HCT116 (cell line): ENCODE measurements around the gene FMN2. TPM values are rescaled to one million over a fixed set of nuclear protein-coding genes. Genes with fewer than 3 reads are reported as not detected.

Experiments
- ATAC-seq: fragments of 200-7000 bp; cut with Tn5 transposase; 2 replicates; pipeline ENCODE4 v1.9.1; 2020; ENCODE audit warnings: mild to moderate bottlenecking, moderate library complexity
- BruUV-seq: library from RNA; stranded (reverse); fragments of 400-500 nt; replicated peaks from 2 replicates; lab custom pipeline; 2021; lab: Mats Ljungman, UMichigan
- CTCF ChIA-PET: fragments of 300-600 bp; sonication (Branson Sonifier 250); formaldehyde crosslinking; loops from one replicate; lab custom pipeline; 2021; ENCODE audit warnings: antibody characterized with exemption; lab: Charles Lee
- POLR2A ChIA-PET: fragments of 300-600, 350-600 bp; sonication (Branson Sonifier 250); formaldehyde crosslinking; loops from one replicate; lab custom pipeline; 2021; ENCODE audit warnings: antibody characterized with exemption; lab: Charles Lee
- RAD21 ChIA-PET, 2 experiments: fragments of 300-600 bp; sonication (Branson Sonifier 250); formaldehyde crosslinking; loops; one replicate each; lab custom pipeline; 2023; ENCODE audit warnings: low total read pairs in 2 of 2; ENCODE audit not compliant: uncharacterized antibody in 2 of 2, unreplicated experiment in 2 of 2, low non-redundant PET in 1 of 2; lab: Charles Lee
- DNase-seq: peaks from one replicate; pipeline ENCODE4 v3.0.0-alpha.2; 2010; ENCODE audit warnings: low read depth, low spot score
- H2AFZ ChIP-seq: fragments of 200-600 bp; shearing (Covaris generic), sonication (generic); 2 replicates; pipeline ENCODE4 v1.6.1; 2017; ENCODE audit warnings: low read depth, mixed run types, mixed read lengths, antibody characterized with exemption, low read length; ENCODE audit not compliant: poor library complexity, severe bottlenecking
- H3K27ac ChIP-seq: 2 replicates; pipeline ENCODE4 v1.5.1; 2012; ENCODE audit warnings: low read depth, low read length
- H3K27me3 ChIP-seq: fragments of 200-600 bp; sonication (generic); 2 replicates; pipeline ENCODE4 v1.6.1; 2016; ENCODE audit warnings: mixed run types, low read length, mixed read lengths; ENCODE audit not compliant: insufficient read depth
- H3K36me3 ChIP-seq, 2 experiments: fragments of 200-500 bp in 1 of 2; fragments of 200-600 bp in 1 of 2; sonication (Bioruptor generic) in 1 of 2; sonication (generic) in 1 of 2; 2 replicates each; pipeline versions ENCODE4 v1.5.1 to v1.6.1; 2014 to 2016; ENCODE audit warnings: low read length in 2 of 2, inconsistent platforms in 1 of 2, mixed read lengths in 1 of 2, mixed run types in 1 of 2; ENCODE audit not compliant: insufficient read depth in 2 of 2, control insufficient read depth in 1 of 2
- H3K4me1 ChIP-seq, 2 experiments: fragments of 200-600 bp in 1 of 2; sonication (generic) in 1 of 2; 2 replicates each; pipeline versions ENCODE4 v1.5.1 to v1.6.1; 2012 to 2017; ENCODE audit warnings: low read length in 2 of 2, inconsistent platforms in 1 of 2, mild to moderate bottlenecking in 1 of 2, mixed read lengths in 1 of 2, mixed run types in 1 of 2, moderate library complexity in 1 of 2; ENCODE audit not compliant: insufficient read depth in 2 of 2, control insufficient read depth in 1 of 2
- H3K4me2 ChIP-seq: fragments of 200-600 bp; sonication (generic); 2 replicates; pipeline ENCODE4 v1.6.1; 2017; ENCODE audit warnings: mixed run types, low read length, mixed read lengths
- H3K4me3 ChIP-seq, 2 experiments: fragments of 200-600 bp in 1 of 2; sonication (generic) in 1 of 2; replicated peaks in 1 of 2; 2 replicates each; pipeline ENCODE4 v1.5.1; 2011 to 2016; ENCODE audit warnings: low read length in 2 of 2, control low read depth in 1 of 2, low read depth in 1 of 2, mild to moderate bottlenecking in 1 of 2, mixed read lengths in 1 of 2, mixed run types in 1 of 2
- H3K79me2 ChIP-seq: fragments of 200-600 bp; sonication (generic); 2 replicates; pipeline ENCODE4 v1.6.1; 2017; ENCODE audit warnings: mild to moderate bottlenecking, mixed run types, low read length, moderate library complexity, mixed read lengths; ENCODE audit not compliant: insufficient read depth
- H3K9ac ChIP-seq: fragments of 200-600 bp; sonication (generic); 2 replicates; pipeline ENCODE4 v1.6.1; 2016; ENCODE audit warnings: low read length, mixed read lengths
- H3K9me2 ChIP-seq: fragments of 200-600 bp; sonication (generic), shearing (Covaris generic); 2 replicates; pipeline ENCODE4 v1.6.1; 2017; ENCODE audit warnings: mixed run types, mild to moderate bottlenecking, moderate library complexity; ENCODE audit not compliant: insufficient read depth
- H3K9me3 ChIP-seq, 2 experiments: fragments of 200-500 bp in 1 of 2; fragments of 200-600 bp in 1 of 2; sonication (Bioruptor generic) in 1 of 2; sonication (generic) in 1 of 2; 2 replicates each; pipeline ENCODE4 v1.6.1; 2014 to 2017; ENCODE audit warnings: low read length in 2 of 2, mixed read lengths in 2 of 2, inconsistent platforms in 1 of 2, low read depth in 1 of 2, mild to moderate bottlenecking in 1 of 2, mixed run types in 1 of 2, moderate library complexity in 1 of 2; ENCODE audit not compliant: control insufficient read depth in 1 of 2, insufficient read depth in 1 of 2
- H4K20me1 ChIP-seq: fragments of 200-600 bp; sonication (generic), shearing (Covaris generic); 2 replicates; pipeline ENCODE4 v1.6.1; 2017; ENCODE audit warnings: mixed run types, mild to moderate bottlenecking, moderate library complexity; ENCODE audit not compliant: insufficient read depth
- CEBPB ChIP-seq: IDR thresholded peaks from 2 replicates; pipeline ENCODE4 v1.6.1; 2012; ENCODE audit warnings: low read depth
- CTCF ChIP-seq, 3 experiments: fragments of 200-600 bp in 1 of 3; sonication (generic) in 1 of 3; IDR thresholded peaks in 2 of 3; conservative IDR thresholded peaks in 1 of 3; 2 replicates each; pipeline ENCODE4 v1.5.1; 2012 to 2017; ENCODE audit warnings: low read depth in 2 of 3, low read length in 2 of 3, antibody characterized with exemption in 1 of 3, borderline replicate concordance in 1 of 3, control low read depth in 1 of 3, mild to moderate bottlenecking in 1 of 3, mixed read lengths in 1 of 3, mixed run types in 1 of 3, moderate library complexity in 1 of 3; ENCODE audit not compliant: insufficient read depth in 1 of 3
- FOSL1 ChIP-seq: IDR thresholded peaks from 2 replicates; pipeline ENCODE4 v1.6.1; 2012; ENCODE audit warnings: low read depth
- JUND ChIP-seq: IDR thresholded peaks from 2 replicates; pipeline ENCODE4 v1.6.1; 2012
- POLR2A ChIP-seq: IDR thresholded peaks from 2 replicates; pipeline ENCODE4 v1.7.0; 2011; ENCODE audit warnings: borderline replicate concordance; ENCODE audit not compliant: insufficient read depth, insufficient read length; ENCODE audit errors: extremely low read depth
- SIN3A ChIP-seq: IDR thresholded peaks from 2 replicates; pipeline ENCODE4 v1.6.1; 2012; ENCODE audit warnings: low read depth
- TCF7L2 ChIP-seq: IDR thresholded peaks from 2 replicates; pipeline ENCODE4 v1.7.0; 2011; ENCODE audit warnings: borderline replicate concordance, inconsistent platforms; ENCODE audit not compliant: insufficient read depth, insufficient read length; ENCODE audit errors: extremely low read depth
- YY1 ChIP-seq: IDR thresholded peaks from 2 replicates; pipeline ENCODE4 v1.6.1; 2011; ENCODE audit warnings: low read length, low read depth, moderate library complexity, mild to moderate bottlenecking; ENCODE audit not compliant: insufficient replicate concordance; ENCODE audit errors: extremely low read depth
- ZFX ChIP-seq: fragments of 450-650 bp; IDR thresholded peaks from 2 replicates; pipeline ENCODE4 v1.6.1; 2017
- intact Hi-C: fragments of 100-400 bp; cut with micrococcal nuclease; formaldehyde crosslinking; loops from 2 replicates; pipeline ENCODE4 v1.10.0; 2022
- total RNA-seq: library from RNA; stranded (reverse); gene quantifications from one replicate; pipeline ENCODE4 v1.2.1, GENCODE V29; 2021; ENCODE audit not compliant: unreplicated experiment
- TF ChIP-seq, protein P1 (sequence below): IDR thresholded peaks from 2 replicates; pipeline ENCODE4 v1.6.1; 2012; ENCODE audit warnings: low read depth

The FMN2 gene
- total RNA-seq, 1 experiment from 2014 or later, result not detected

GRCh38 chr1:240515505-240515904, 423.8 kb downstream of the FMN2 start:
- no peaks in the 10 kb centered on the region for H3K9me2 ChIP-seq
- POLR2A ChIA-PET, result no interaction called here
- no peak for TF ChIP-seq POLR2A
- TF ChIP-seq FOSL1, result no peak
- no peak for TF ChIP-seq CTCF (IDR thresholded peaks at IDR 0.05 in 2 of 3, conservative IDR thresholded peaks at IDR 0.05 in 1 of 3; ENCODE audit: borderline replicate concordance in 1 of 3, insufficient read depth in 1 of 3, low read depth in 2 of 3, low read length in 2 of 3)
- TF ChIP-seq YY1, result no peak
- TF ChIP-seq ZFX, result no peak
- no peak for TF ChIP-seq SIN3A
- TF ChIP-seq JUND, result no peak
- H3K4me2 ChIP-seq, result no peak overlapping the region
- no peak overlapping the region for H3K4me3 ChIP-seq
- DNase-seq (no peak), ATAC-seq (no peak)
- intact Hi-C loops, result no loop called here
- no peak overlapping the region for H3K27ac ChIP-seq
- H3K9ac ChIP-seq, result no peak overlapping the region
- no peaks in the 10 kb centered on the region for H3K79me2 ChIP-seq
- H3K4me1 ChIP-seq, result no peaks in the 10 kb centered on the region
- CTCF ChIA-PET, result no interaction called here
- H2AFZ ChIP-seq, result no peak overlapping the region
- H3K27me3 ChIP-seq, result no peaks in the 10 kb centered on the region
- no TSS peak for BruUV-seq
- RAD21 ChIA-PET, result no interaction called here
- H4K20me1 ChIP-seq, result no peaks in the 10 kb centered on the region
- H3K36me3 ChIP-seq, result no peaks in the 10 kb centered on the region
- no peaks in the 10 kb centered on the region; a peak in 2 of 4 replicates for H3K9me3 ChIP-seq

- intact Hi-C loops, result no loop called here
- Histone ChIP-seq H3K4me1 (no peaks in the 10 kb centered on the region), H3K79me2 (no peaks in the 10 kb centered on the region), H3K27ac (no peak overlapping the region), H3K9me2 (no peaks in the 10 kb centered on the region), H3K27me3 (no peaks in the 10 kb centered on the region), H3K4me2 (no peak overlapping the region), H4K20me1 (no peaks in the 10 kb centered on the region), H3K9ac (no peak overlapping the region), H3K36me3 (no peaks in the 10 kb centered on the region), H3K4me3 (no peak overlapping the region), H3K9me3 (no peaks in the 10 kb centered on the region; a peak in 2 of 4 replicates), H2AFZ (no peak overlapping the region)
- ChIA-PET POLR2A (no interaction called here), RAD21 (no interaction called here), CTCF (no interaction called here)
- TF ChIP-seq, protein P1, sequence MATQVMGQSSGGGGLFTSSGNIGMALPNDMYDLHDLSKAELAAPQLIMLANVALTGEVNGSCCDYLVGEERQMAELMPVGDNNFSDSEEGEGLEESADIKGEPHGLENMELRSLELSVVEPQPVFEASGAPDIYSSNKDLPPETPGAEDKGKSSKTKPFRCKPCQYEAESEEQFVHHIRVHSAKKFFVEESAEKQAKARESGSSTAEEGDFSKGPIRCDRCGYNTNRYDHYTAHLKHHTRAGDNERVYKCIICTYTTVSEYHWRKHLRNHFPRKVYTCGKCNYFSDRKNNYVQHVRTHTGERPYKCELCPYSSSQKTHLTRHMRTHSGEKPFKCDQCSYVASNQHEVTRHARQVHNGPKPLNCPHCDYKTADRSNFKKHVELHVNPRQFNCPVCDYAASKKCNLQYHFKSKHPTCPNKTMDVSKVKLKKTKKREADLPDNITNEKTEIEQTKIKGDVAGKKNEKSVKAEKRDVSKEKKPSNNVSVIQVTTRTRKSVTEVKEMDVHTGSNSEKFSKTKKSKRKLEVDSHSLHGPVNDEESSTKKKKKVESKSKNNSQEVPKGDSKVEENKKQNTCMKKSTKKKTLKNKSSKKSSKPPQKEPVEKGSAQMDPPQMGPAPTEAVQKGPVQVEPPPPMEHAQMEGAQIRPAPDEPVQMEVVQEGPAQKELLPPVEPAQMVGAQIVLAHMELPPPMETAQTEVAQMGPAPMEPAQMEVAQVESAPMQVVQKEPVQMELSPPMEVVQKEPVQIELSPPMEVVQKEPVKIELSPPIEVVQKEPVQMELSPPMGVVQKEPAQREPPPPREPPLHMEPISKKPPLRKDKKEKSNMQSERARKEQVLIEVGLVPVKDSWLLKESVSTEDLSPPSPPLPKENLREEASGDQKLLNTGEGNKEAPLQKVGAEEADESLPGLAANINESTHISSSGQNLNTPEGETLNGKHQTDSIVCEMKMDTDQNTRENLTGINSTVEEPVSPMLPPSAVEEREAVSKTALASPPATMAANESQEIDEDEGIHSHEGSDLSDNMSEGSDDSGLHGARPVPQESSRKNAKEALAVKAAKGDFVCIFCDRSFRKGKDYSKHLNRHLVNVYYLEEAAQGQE, result no peak
- TF ChIP-seq SIN3A, result no peak
- no peak for TF ChIP-seq CEBPB
- TF ChIP-seq CTCF (IDR thresholded peaks at IDR 0.05 in 2 of 3, conservative IDR thresholded peaks at IDR 0.05 in 1 of 3; ENCODE audit: borderline replicate concordance in 1 of 3, insufficient read depth in 1 of 3, low read depth in 2 of 3, low read length in 2 of 3), result no peak
- TF ChIP-seq TCF7L2, result no peak
- no peak for TF ChIP-seq FOSL1
- ATAC-seq, result no peak
- no TSS peak for BruUV-seq
- no peak for DNase-seq
These were observed 424.4 kb downstream of the FMN2 start for GRCh38 chr1:240516069-240516468.
